AG04449 (cell line): ENCODE results near the gene ASIC3.

Experiments
- CTCF ChIA-PET: fragments of 350-600 bp; formaldehyde crosslinking; extraction: SDS; loops from one replicate; lab custom pipeline; 2021; ENCODE audit warnings: antibody characterized with exemption; lab: Yijun Ruan, JAX
- POLR2A ChIA-PET: fragments of 400-600, 350-600 bp; formaldehyde crosslinking; extraction: SDS; loops from one replicate; lab custom pipeline; 2020; ENCODE audit warnings: antibody characterized with exemption, inconsistent platforms; lab: Yijun Ruan, JAX
- DNase-seq: peaks from one replicate; pipeline ENCODE4 v3.0.0-alpha.2; 2010; ENCODE audit warnings: low read depth, low spot score
- H3K4me3 ChIP-seq: 2 replicates; pipeline ENCODE4 v1.5.1; 2011; ENCODE audit warnings: low read depth, mild to moderate bottlenecking, control low read depth, low read length
- TF ChIP-seq, protein P1 (sequence below): IDR thresholded peaks from one replicate; pipeline ENCODE4 v1.5.1; 2011; ENCODE audit warnings: mild to moderate bottlenecking, moderate library complexity, low read length, control low read depth, inconsistent platforms; ENCODE audit not compliant: insufficient read depth; ENCODE audit errors: missing control alignments

ASIC3 gene

GRCh38 chr7:151064454-151064853, 16.1 kb downstream of the ASIC3 start:
- no peak for DNase-seq
- ChIA-PET POLR2A (no interaction called here), CTCF (interaction anchor here (4.8 kb wide), 1 partner anchor 47 kb away, joined by 48 read pairs; no protein-coding TSS in a partner anchor)
- no peak overlapping the region for H3K4me3 ChIP-seq
- TF ChIP-seq, protein P1, sequence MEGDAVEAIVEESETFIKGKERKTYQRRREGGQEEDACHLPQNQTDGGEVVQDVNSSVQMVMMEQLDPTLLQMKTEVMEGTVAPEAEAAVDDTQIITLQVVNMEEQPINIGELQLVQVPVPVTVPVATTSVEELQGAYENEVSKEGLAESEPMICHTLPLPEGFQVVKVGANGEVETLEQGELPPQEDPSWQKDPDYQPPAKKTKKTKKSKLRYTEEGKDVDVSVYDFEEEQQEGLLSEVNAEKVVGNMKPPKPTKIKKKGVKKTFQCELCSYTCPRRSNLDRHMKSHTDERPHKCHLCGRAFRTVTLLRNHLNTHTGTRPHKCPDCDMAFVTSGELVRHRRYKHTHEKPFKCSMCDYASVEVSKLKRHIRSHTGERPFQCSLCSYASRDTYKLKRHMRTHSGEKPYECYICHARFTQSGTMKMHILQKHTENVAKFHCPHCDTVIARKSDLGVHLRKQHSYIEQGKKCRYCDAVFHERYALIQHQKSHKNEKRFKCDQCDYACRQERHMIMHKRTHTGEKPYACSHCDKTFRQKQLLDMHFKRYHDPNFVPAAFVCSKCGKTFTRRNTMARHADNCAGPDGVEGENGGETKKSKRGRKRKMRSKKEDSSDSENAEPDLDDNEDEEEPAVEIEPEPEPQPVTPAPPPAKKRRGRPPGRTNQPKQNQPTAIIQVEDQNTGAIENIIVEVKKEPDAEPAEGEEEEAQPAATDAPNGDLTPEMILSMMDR, result no peak

GRCh38 chr7:151064993-151065392, 16.7 kb downstream of the ASIC3 start:
- ChIA-PET POLR2A (no interaction called here), CTCF (no interaction called here)
- H3K4me3 ChIP-seq, result no peak overlapping the region

DNA sequence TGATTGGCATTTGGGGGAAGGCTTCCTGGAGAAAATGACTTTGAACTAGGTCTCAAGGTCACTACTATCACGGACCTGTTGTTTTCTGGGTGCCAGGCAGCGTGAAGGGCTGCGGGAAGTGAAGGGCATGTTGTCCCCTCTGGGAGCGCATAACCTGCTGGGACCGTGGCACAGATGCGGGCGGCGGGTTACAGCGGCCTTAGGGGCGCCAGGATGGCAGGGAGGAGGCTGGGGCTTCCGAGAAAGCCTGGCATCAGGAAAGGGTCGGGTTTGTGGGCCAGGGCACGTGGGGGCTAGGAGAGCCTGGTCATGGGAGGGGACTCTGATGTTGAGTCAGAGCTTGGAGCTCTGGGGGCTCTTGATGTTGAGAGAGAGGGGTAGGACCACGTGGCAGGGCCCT, 17.2 kb downstream of the ASIC3 start:
- ChIA-PET POLR2A (interaction anchor here (0.6 kb wide), 2 partner anchors 24 to 37 kb away, joined by 3 read pairs; partner anchors contain the start of gene ABCB8), CTCF (interaction anchor here (4.4 kb wide), 1 partner anchor 47 kb away, joined by 24 read pairs; no protein-coding TSS in a partner anchor)
- DNase-seq, result no peak
- H3K4me3 ChIP-seq, result no peak overlapping the region
- TF ChIP-seq, protein P1, result no peak

More at GRCh38 chr7:151064993-151065392, 16.7 kb downstream of the ASIC3 start:
- DNase-seq, result no peak
- TF ChIP-seq, protein P1, result no peak

GRCh38 chr7:151066273-151066974, 18.1 kb downstream of the ASIC3 start:
- TF ChIP-seq, protein P1, result no peak
- ChIA-PET CTCF (interaction anchor here (1.2 to 4.4 kb wide), 2 partner anchors 10 to 46 kb away, joined by 4 to 24 read pairs; no protein-coding TSS in a partner anchor), POLR2A (interaction anchor here (0.6 kb wide), 1 partner anchor 38 kb away, joined by 3 read pairs; the partner anchor contains the start of gene ABCB8)
- H3K4me3 ChIP-seq, result no peak overlapping the region
- no peak for DNase-seq

DNA sequence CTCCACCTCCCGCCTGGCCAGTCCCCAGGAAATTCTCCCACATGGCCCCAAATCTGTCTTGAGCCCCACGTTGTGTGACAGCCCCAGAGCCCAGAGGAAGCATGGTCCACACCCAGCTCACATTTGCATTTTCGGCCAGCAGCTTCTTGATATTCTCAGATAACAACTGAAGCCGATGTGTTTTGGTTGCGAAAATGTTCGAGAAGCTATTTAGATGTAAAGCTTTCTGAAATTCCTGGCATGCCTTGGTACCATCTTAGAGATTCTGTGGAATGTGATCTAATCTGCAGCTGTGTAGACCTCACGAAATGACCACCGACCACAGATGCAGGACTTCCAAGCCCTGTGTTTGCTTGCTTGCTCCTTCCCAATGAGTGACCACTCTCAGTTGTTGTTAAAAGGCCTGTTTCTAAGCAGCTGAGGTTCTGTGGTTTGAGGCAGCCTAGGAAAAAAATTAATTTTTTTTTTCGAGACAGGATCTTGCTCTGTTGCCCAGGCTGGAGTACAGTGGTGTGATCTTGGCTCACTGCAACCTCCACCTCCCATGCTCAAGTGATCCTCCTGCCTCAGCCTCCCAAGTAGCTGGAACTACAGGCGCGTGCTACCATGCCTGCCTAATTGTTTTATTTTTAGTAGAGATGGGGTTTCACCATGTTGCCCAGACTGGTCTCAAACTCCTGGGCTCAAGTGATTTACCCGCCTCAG, 19.9 kb downstream of the ASIC3 start:
- H3K4me3 ChIP-seq, result no peak overlapping the region
- ChIA-PET CTCF (interaction anchor here (0.6 to 4.4 kb wide), 4 partner anchors 9 to 50 kb away, joined by 4 to 24 read pairs (median 8); partner anchors contain the start of gene FASTK), POLR2A (interaction anchor here (0.8 to 1.7 kb wide), 3 partner anchors 8 to 13 kb away, joined by 3 to 8 read pairs (median 5); partner anchors contain the start of gene FASTK)
- TF ChIP-seq, protein P1, result no peak
- peak; percentile 36 for DNase-seq
